H1 (cell line): Measurements from ENCODE around the gene CALHM2. TPM values are rescaled to one million over a fixed set of nuclear protein-coding genes. Genes with fewer than 3 reads are reported as not detected.

Source experiments
- RBBP5 ChIP-seq: IDR thresholded peaks from 2 replicates; pipeline ENCODE4 v1.7.1; 2012; ENCODE audit warnings: low read depth, mild to moderate bottlenecking, inconsistent platforms, low read length, moderate library complexity, borderline replicate concordance
- SAP30 ChIP-seq: fragments of 300-600 bp; sonication (generic); IDR thresholded peaks from 2 replicates; pipeline ENCODE4 v1.7.1; 2012; ENCODE audit warnings: low read length, moderate library complexity, mild to moderate bottlenecking, inconsistent platforms; ENCODE audit not compliant: insufficient read depth, insufficient replicate concordance
- TAF1 ChIP-seq: IDR thresholded peaks from 2 replicates; pipeline ENCODE4 v1.6.1; 2011; ENCODE audit warnings: mild to moderate bottlenecking, low read depth, low read length
- polyA plus RNA-seq, 7 experiments: library from polyadenylated mRNA; depleted of rRNA in 3 of 7; stranded (reverse) in 5 of 7; unstranded in 2 of 7; fragments of >200 nt in 5 of 7; fragments of 200-250 nt in 2 of 7; gene quantifications; 1 replicate in 5 of 7; 2 replicates in 1 of 7; 4 replicates in 1 of 7; pipeline versions ENCODE4 v1.2.1 to v1.2.3, GENCODE V29; 2011 to 2013; ENCODE audit warnings: missing spikeins in 2 of 7, mixed read lengths in 2 of 7
- total RNA-seq: library from RNA; stranded (reverse); fragmentation: NEBNext Ultra II Directional; extraction: Animal tissue kit (Norgen Biotek cat#: 25700); gene quantifications from 2 replicates; pipeline ENCODE4 v1.2.1, GENCODE V29; 2021
- TF ChIP-seq, protein P1 (sequence below): fragments of 300-600 bp; sonication (generic); IDR thresholded peaks from 2 replicates; pipeline ENCODE4 v1.7.1; 2012; ENCODE audit warnings: low read length, moderate library complexity, mild to moderate bottlenecking, inconsistent platforms; ENCODE audit not compliant: insufficient replicate concordance

Gene CALHM2
- total and polyA plus RNA-seq, 2 of the 8 experiments (the other 6 are each of a cell fraction or from before 2014, with no cell fraction given), result 1.2 to 2.4 TPM

DNA sequence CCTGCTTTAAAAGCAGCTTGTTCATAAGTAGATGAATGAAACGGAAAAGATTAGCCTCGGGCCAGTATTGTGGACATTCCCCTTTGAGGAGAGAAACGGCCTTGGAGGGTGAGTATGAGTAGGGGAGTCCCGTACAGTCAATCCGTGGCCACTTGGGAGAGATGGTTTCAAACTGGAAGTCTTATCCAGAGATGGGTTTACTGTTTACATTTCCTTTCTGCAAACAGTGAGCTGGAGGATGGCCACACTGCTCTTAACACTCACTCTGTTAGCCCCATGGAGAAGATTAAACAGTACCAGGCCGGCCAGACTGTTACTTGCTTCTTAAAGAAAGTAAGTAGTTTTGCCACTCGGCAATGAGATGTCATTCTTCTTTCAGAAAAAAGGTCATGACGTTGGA, 20.3 kb downstream of the CALHM2 start (continued):
- TF ChIP-seq RBBP5 (no peak), SAP30 (no peak), TAF1 (no peak)
- TF ChIP-seq, protein P1, sequence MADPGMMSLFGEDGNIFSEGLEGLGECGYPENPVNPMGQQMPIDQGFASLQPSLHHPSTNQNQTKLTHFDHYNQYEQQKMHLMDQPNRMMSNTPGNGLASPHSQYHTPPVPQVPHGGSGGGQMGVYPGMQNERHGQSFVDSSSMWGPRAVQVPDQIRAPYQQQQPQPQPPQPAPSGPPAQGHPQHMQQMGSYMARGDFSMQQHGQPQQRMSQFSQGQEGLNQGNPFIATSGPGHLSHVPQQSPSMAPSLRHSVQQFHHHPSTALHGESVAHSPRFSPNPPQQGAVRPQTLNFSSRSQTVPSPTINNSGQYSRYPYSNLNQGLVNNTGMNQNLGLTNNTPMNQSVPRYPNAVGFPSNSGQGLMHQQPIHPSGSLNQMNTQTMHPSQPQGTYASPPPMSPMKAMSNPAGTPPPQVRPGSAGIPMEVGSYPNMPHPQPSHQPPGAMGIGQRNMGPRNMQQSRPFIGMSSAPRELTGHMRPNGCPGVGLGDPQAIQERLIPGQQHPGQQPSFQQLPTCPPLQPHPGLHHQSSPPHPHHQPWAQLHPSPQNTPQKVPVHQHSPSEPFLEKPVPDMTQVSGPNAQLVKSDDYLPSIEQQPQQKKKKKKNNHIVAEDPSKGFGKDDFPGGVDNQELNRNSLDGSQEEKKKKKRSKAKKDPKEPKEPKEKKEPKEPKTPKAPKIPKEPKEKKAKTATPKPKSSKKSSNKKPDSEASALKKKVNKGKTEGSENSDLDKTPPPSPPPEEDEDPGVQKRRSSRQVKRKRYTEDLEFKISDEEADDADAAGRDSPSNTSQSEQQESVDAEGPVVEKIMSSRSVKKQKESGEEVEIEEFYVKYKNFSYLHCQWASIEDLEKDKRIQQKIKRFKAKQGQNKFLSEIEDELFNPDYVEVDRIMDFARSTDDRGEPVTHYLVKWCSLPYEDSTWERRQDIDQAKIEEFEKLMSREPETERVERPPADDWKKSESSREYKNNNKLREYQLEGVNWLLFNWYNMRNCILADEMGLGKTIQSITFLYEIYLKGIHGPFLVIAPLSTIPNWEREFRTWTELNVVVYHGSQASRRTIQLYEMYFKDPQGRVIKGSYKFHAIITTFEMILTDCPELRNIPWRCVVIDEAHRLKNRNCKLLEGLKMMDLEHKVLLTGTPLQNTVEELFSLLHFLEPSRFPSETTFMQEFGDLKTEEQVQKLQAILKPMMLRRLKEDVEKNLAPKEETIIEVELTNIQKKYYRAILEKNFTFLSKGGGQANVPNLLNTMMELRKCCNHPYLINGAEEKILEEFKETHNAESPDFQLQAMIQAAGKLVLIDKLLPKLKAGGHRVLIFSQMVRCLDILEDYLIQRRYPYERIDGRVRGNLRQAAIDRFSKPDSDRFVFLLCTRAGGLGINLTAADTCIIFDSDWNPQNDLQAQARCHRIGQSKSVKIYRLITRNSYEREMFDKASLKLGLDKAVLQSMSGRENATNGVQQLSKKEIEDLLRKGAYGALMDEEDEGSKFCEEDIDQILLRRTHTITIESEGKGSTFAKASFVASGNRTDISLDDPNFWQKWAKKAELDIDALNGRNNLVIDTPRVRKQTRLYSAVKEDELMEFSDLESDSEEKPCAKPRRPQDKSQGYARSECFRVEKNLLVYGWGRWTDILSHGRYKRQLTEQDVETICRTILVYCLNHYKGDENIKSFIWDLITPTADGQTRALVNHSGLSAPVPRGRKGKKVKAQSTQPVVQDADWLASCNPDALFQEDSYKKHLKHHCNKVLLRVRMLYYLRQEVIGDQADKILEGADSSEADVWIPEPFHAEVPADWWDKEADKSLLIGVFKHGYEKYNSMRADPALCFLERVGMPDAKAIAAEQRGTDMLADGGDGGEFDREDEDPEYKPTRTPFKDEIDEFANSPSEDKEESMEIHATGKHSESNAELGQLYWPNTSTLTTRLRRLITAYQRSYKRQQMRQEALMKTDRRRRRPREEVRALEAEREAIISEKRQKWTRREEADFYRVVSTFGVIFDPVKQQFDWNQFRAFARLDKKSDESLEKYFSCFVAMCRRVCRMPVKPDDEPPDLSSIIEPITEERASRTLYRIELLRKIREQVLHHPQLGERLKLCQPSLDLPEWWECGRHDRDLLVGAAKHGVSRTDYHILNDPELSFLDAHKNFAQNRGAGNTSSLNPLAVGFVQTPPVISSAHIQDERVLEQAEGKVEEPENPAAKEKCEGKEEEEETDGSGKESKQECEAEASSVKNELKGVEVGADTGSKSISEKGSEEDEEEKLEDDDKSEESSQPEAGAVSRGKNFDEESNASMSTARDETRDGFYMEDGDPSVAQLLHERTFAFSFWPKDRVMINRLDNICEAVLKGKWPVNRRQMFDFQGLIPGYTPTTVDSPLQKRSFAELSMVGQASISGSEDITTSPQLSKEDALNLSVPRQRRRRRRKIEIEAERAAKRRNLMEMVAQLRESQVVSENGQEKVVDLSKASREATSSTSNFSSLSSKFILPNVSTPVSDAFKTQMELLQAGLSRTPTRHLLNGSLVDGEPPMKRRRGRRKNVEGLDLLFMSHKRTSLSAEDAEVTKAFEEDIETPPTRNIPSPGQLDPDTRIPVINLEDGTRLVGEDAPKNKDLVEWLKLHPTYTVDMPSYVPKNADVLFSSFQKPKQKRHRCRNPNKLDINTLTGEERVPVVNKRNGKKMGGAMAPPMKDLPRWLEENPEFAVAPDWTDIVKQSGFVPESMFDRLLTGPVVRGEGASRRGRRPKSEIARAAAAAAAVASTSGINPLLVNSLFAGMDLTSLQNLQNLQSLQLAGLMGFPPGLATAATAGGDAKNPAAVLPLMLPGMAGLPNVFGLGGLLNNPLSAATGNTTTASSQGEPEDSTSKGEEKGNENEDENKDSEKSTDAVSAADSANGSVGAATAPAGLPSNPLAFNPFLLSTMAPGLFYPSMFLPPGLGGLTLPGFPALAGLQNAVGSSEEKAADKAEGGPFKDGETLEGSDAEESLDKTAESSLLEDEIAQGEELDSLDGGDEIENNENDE, result no peak
